Measurements from ENCODE around the gene PREX1.

The PREX1 gene

GRCh38 chr20:48703511-48704219 lies 124.1 kb downstream of the PREX1 start:
- 85% methylated on average over 15 of the region's 15 CpGs for WGBS (ENCODE audit: insufficient coverage)
- POLR2A ChIA-PET, result interaction anchor here (0.7 kb wide), 1 partner anchor 13 kb away, joined by 3 read pairs; no protein-coding TSS in a partner anchor
- Histone ChIP-seq H3K4me1 (ENCODE audit: control extremely low read depth in 1 of 4, control insufficient read depth in 4 of 4, insufficient read depth in 4 of 4, low read length in 3 of 4) (peaks cover 0 to 20% (median 12%) of the 10 kb centered on the region in 4 experiments), H3K36me3 (ENCODE audit: control insufficient read depth in 4 of 4, insufficient read depth in 4 of 4, low read length in 3 of 4) (peaks cover 10 to 67% (median 37%) of the 10 kb centered on the region in 4 experiments), H3K9me3 (ENCODE audit: control extremely low read depth in 1 of 5, control insufficient read depth in 4 of 5, insufficient read depth in 2 of 5, low read depth in 1 of 5, low read length in 4 of 5) (no peaks in the 10 kb centered on the region), H3K27ac (ENCODE audit: insufficient read depth in 1 of 2, low read depth in 1 of 2, low read length in 2 of 2, poor library complexity in 1 of 2, severe bottlenecking in 2 of 2) (no peak overlapping the region), H3K4me3 (ENCODE audit: control insufficient read depth in 1 of 7, extremely low read depth in 1 of 7, insufficient read depth in 4 of 7, low read depth in 2 of 7, low read length in 6 of 7) (no peak overlapping the region), H3K27me3 (replicated peaks in 2 of 5; ENCODE audit: control insufficient read depth in 4 of 5, insufficient read depth in 5 of 5, low read length in 4 of 5) (no peaks in the 10 kb centered on the region)
- DNase-seq, result no peak
- CTCF ChIA-PET, result interaction anchor here (1.1 kb wide), 2 partner anchors 46 to 74 kb away, joined by 3 read pairs; no protein-coding TSS in a partner anchor

- ChIA-PET CTCF (interaction anchor here (0.9 to 1.1 kb wide), 3 partner anchors 46 to 98 kb away, joined by 3 read pairs; no protein-coding TSS in a partner anchor), POLR2A (interaction anchor here (0.7 kb wide), 1 partner anchor 12 kb away, joined by 3 read pairs; no protein-coding TSS in a partner anchor)
- Histone ChIP-seq H3K4me1 (ENCODE audit: control extremely low read depth in 1 of 4, control insufficient read depth in 4 of 4, insufficient read depth in 4 of 4, low read length in 3 of 4) (peaks cover 0 to 20% (median 12%) of the 10 kb centered on the region in 4 experiments), H3K4me3 (ENCODE audit: control insufficient read depth in 1 of 7, extremely low read depth in 1 of 7, insufficient read depth in 4 of 7, low read depth in 2 of 7, low read length in 6 of 7) (no peak overlapping the region), H3K9me3 (ENCODE audit: control extremely low read depth in 1 of 5, control insufficient read depth in 4 of 5, insufficient read depth in 2 of 5, low read depth in 1 of 5, low read length in 4 of 5) (no peaks in the 10 kb centered on the region), H3K27me3 (replicated peaks in 2 of 5; ENCODE audit: control insufficient read depth in 4 of 5, insufficient read depth in 5 of 5, low read length in 4 of 5) (no peaks in the 10 kb centered on the region), H3K36me3 (ENCODE audit: control insufficient read depth in 4 of 4, insufficient read depth in 4 of 4, low read length in 3 of 4) (peaks cover 10 to 66% (median 39%) of the 10 kb centered on the region in 4 experiments), H3K27ac (ENCODE audit: insufficient read depth in 1 of 2, low read depth in 1 of 2, low read length in 2 of 2, poor library complexity in 1 of 2, severe bottlenecking in 2 of 2) (no peak overlapping the region)
- DNase-seq, result peak in 2 of 3 donors; percentile 58 to 67
- 74% methylated on average over 12 of the region's 12 CpGs for WGBS (ENCODE audit: insufficient coverage)
Measured at GRCh38 chr20:48703107-48703506, 124.7 kb downstream of the PREX1 start.

GRCh38 chr20:48702455-48702913 lies 125.3 kb downstream of the PREX1 start:
- no peak for DNase-seq
- WGBS (ENCODE audit: insufficient coverage), result 100% methylated on average over 3 of the region's 8 CpGs
- no peak overlapping the region for H3K27ac ChIP-seq (ENCODE audit: insufficient read depth in 1 of 2, low read depth in 1 of 2, low read length in 2 of 2, poor library complexity in 1 of 2, severe bottlenecking in 2 of 2)
- H3K4me3 ChIP-seq (ENCODE audit: control insufficient read depth in 1 of 7, extremely low read depth in 1 of 7, insufficient read depth in 4 of 7, low read depth in 2 of 7, low read length in 6 of 7), result no peak overlapping the region
- H3K27me3 ChIP-seq (replicated peaks in 2 of 5; ENCODE audit: control insufficient read depth in 4 of 5, insufficient read depth in 5 of 5, low read length in 4 of 5), result no peaks in the 10 kb centered on the region
- peaks cover 0 to 20% (median 12%) of the 10 kb centered on the region in 4 experiments for H3K4me1 ChIP-seq (ENCODE audit: control extremely low read depth in 1 of 4, control insufficient read depth in 4 of 4, insufficient read depth in 4 of 4, low read length in 3 of 4)
- H3K36me3 ChIP-seq (ENCODE audit: control insufficient read depth in 4 of 4, insufficient read depth in 4 of 4, low read length in 3 of 4), result peaks cover 10 to 65% (median 40%) of the 10 kb centered on the region in 4 experiments
- CTCF ChIA-PET, result interaction anchor here (0.9 to 1.1 kb wide), 2 partner anchors 73 to 98 kb away, joined by 3 read pairs; no protein-coding TSS in a partner anchor
- no peaks in the 10 kb centered on the region for H3K9me3 ChIP-seq (ENCODE audit: control extremely low read depth in 1 of 5, control insufficient read depth in 4 of 5, insufficient read depth in 2 of 5, low read depth in 1 of 5, low read length in 4 of 5)
- POLR2A ChIA-PET, result no interaction called here

- CTCF ChIA-PET, result interaction anchor here (1.6 kb wide), 1 partner anchor 203 kb away, joined by 5 read pairs; no protein-coding TSS in a partner anchor
- 94% methylated on average over 7 of the region's 7 CpGs for WGBS (ENCODE audit: insufficient coverage)
- H3K36me3 ChIP-seq (ENCODE audit: control insufficient read depth in 4 of 4, insufficient read depth in 4 of 4, low read length in 3 of 4), result peaks cover 10 to 59% (median 38%) of the 10 kb centered on the region in 4 experiments
Measured at GRCh38 chr20:48701702-48702101, 126.1 kb downstream of the PREX1 start.

GRCh38 chr20:48698507-48699267 lies 129.1 kb downstream of the PREX1 start:
- WGBS (ENCODE audit: insufficient coverage), result 97% methylated on average over 11 of the region's 13 CpGs
- DNase-seq, result no peak
- Histone ChIP-seq H3K27ac (ENCODE audit: insufficient read depth in 1 of 2, low read depth in 1 of 2, low read length in 2 of 2, poor library complexity in 1 of 2, severe bottlenecking in 2 of 2) (no peak overlapping the region), H3K4me1 (ENCODE audit: control extremely low read depth in 1 of 4, control insufficient read depth in 4 of 4, insufficient read depth in 4 of 4, low read length in 3 of 4) (peaks cover 0 to 9% (median 3%) of the 10 kb centered on the region in 4 experiments), H3K9me3 (ENCODE audit: control extremely low read depth in 1 of 5, control insufficient read depth in 4 of 5, insufficient read depth in 2 of 5, low read depth in 1 of 5, low read length in 4 of 5) (no peaks in the 10 kb centered on the region), H3K36me3 (ENCODE audit: control insufficient read depth in 4 of 4, insufficient read depth in 4 of 4, low read length in 3 of 4) (peaks cover 10 to 72% (median 42%) of the 10 kb centered on the region in 4 experiments), H3K27me3 (replicated peaks in 2 of 5; ENCODE audit: control insufficient read depth in 4 of 5, insufficient read depth in 5 of 5, low read length in 4 of 5) (no peaks in the 10 kb centered on the region), H3K4me3 (ENCODE audit: control insufficient read depth in 1 of 7, extremely low read depth in 1 of 7, insufficient read depth in 4 of 7, low read depth in 2 of 7, low read length in 6 of 7) (no peak overlapping the region)
- ChIA-PET POLR2A (no interaction called here), CTCF (interaction anchor here (0.9 to 2.5 kb wide), 2 partner anchors 12 to 13 kb away, joined by 3 to 7 read pairs; no protein-coding TSS in a partner anchor)

More at GRCh38 chr20:48701702-48702101, 126.1 kb downstream of the PREX1 start:
- H3K4me1 ChIP-seq (ENCODE audit: control extremely low read depth in 1 of 4, control insufficient read depth in 4 of 4, insufficient read depth in 4 of 4, low read length in 3 of 4), result peaks cover 0 to 13% (median 7%) of the 10 kb centered on the region in 4 experiments
- H3K4me3 ChIP-seq (ENCODE audit: control insufficient read depth in 1 of 7, extremely low read depth in 1 of 7, insufficient read depth in 4 of 7, low read depth in 2 of 7, low read length in 6 of 7), result no peak overlapping the region
- H3K27me3 ChIP-seq (replicated peaks in 2 of 5; ENCODE audit: control insufficient read depth in 4 of 5, insufficient read depth in 5 of 5, low read length in 4 of 5), result no peaks in the 10 kb centered on the region
- POLR2A ChIA-PET, result no interaction called here
- no peak overlapping the region for H3K27ac ChIP-seq (ENCODE audit: insufficient read depth in 1 of 2, low read depth in 1 of 2, low read length in 2 of 2, poor library complexity in 1 of 2, severe bottlenecking in 2 of 2)
- H3K9me3 ChIP-seq (ENCODE audit: control extremely low read depth in 1 of 5, control insufficient read depth in 4 of 5, insufficient read depth in 2 of 5, low read depth in 1 of 5, low read length in 4 of 5), result no peaks in the 10 kb centered on the region
- DNase-seq, result no peak

GRCh38 chr20:48697845-48698491 lies 129.8 kb downstream of the PREX1 start:
- H3K4me3 ChIP-seq (ENCODE audit: control insufficient read depth in 1 of 7, extremely low read depth in 1 of 7, insufficient read depth in 4 of 7, low read depth in 2 of 7, low read length in 6 of 7), result no peak overlapping the region
- H3K36me3 ChIP-seq (ENCODE audit: control insufficient read depth in 4 of 4, insufficient read depth in 4 of 4, low read length in 3 of 4), result peaks cover 10 to 73% (median 36%) of the 10 kb centered on the region in 4 experiments
- ChIA-PET CTCF (no interaction called here), POLR2A (no interaction called here)
- no peak overlapping the region for H3K27ac ChIP-seq (ENCODE audit: insufficient read depth in 1 of 2, low read depth in 1 of 2, low read length in 2 of 2, poor library complexity in 1 of 2, severe bottlenecking in 2 of 2)
- peaks cover 0 to 2% (median under 1%) of the 10 kb centered on the region in 4 experiments for H3K4me1 ChIP-seq (ENCODE audit: control extremely low read depth in 1 of 4, control insufficient read depth in 4 of 4, insufficient read depth in 4 of 4, low read length in 3 of 4)
- no peaks in the 10 kb centered on the region for H3K27me3 ChIP-seq (replicated peaks in 2 of 5; ENCODE audit: control insufficient read depth in 4 of 5, insufficient read depth in 5 of 5, low read length in 4 of 5)
- WGBS (ENCODE audit: insufficient coverage), result 93% methylated on average over 4 of the region's 8 CpGs
- no peak for DNase-seq
- no peaks in the 10 kb centered on the region for H3K9me3 ChIP-seq (ENCODE audit: control extremely low read depth in 1 of 5, control insufficient read depth in 4 of 5, insufficient read depth in 2 of 5, low read depth in 1 of 5, low read length in 4 of 5)

Data from common myeloid progenitor, CD34-positive (primary cell).